ENCODE data around the gene ENTPD7. TPM values are rescaled to one million over a fixed set of nuclear protein-coding genes. Genes with fewer than 3 reads are reported as not detected.

The ENTPD7 gene
- total and polyA plus RNA-seq, 7 experiments from 2014 or later: 0.47 to 6.6 (median 3.2) TPM

- H3K4me1 Mint-ChIP-seq: peaks cover 17 to 25% (median 20%) of the 10 kb centered on the region in 7 donors
- H3K27ac ChIP-seq (ENCODE audit: low read depth, low read length): no peak overlapping the region
- DNase-seq (no peak), ATAC-seq (no peak)
- H3K27ac Mint-ChIP-seq: no peak overlapping the region
- no peaks in the 10 kb centered on the region for H3K9me3 Mint-ChIP-seq
- CTCF ChIA-PET: no interaction called here
- POLR2A ChIA-PET: no interaction called here
- H3K36me3 ChIP-seq (ENCODE audit: control insufficient read depth in 2 of 3, insufficient read depth in 3 of 3, low read length in 3 of 3): no peaks in the 10 kb centered on the region
- no peaks in the 10 kb centered on the region for H3K36me3 Mint-ChIP-seq
- no peaks in the 10 kb centered on the region for H3K27me3 ChIP-seq (ENCODE audit: control insufficient read depth in 2 of 2, insufficient read depth in 2 of 2, low read length in 2 of 2)
- H3K4me3 ChIP-seq (ENCODE audit: low read length): no peak overlapping the region
- intact Hi-C loops (cut with micrococcal nuclease): loop anchor here in 1 of 2 donors (5.0 kb wide), 1 partner anchor 1209 kb away; the partner anchor contains the start of gene HPS1
- peaks cover 6 to 31% (median 21%) of the 10 kb centered on the region in 5 donors for H3K27me3 Mint-ChIP-seq
- no peaks in the 10 kb centered on the region for H3K4me1 ChIP-seq (ENCODE audit: control insufficient read depth in 2 of 2, insufficient read depth in 2 of 2, low read length in 2 of 2)
- H3K9me3 ChIP-seq (ENCODE audit: control insufficient read depth in 2 of 3, low read length in 3 of 3): no peaks in the 10 kb centered on the region
- peak overlapping the region in 1 of 10 donors; percentile 50 for H3K4me3 Mint-ChIP-seq
Observed at GRCh38 chr10:99656199-99657064, 2.9 kb upstream of the ENTPD7 start.

DNA sequence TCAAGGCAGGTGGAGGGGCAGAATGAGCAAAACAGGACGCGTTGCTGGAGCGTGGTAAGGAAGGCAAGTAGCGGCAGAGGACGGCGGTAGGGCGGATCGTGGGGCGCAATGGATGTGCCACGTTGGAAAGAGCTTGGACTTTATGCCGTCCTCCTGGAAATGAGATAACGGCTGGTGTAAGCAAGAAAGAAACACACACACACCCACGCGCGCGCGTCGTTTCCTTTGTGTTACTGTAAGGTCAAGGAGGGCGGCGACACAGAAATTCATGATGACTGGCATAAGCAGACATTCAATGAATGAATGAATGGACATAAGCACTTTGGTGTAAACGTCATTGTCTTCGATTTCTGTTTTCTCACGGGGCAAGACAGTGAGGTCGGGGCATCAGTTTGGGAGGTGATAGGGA, 683 bp upstream of the ENTPD7 start:
- Mint-ChIP-seq H3K27me3 (peaks cover 0 to 28% (median 17%) of the 10 kb centered on the region in 5 donors), H3K4me1 (peaks cover 17 to 32% (median 20%) of the 10 kb centered on the region in 7 donors), H3K9me3 (no peaks in the 10 kb centered on the region), H3K4me3 (peak overlapping the region; percentile 80 to 95 (median 92)), H3K36me3 (peaks cover 0 to 6% (median under 1%) of the 10 kb centered on the region in 5 donors), H3K27ac (peak overlapping the region; percentile 5 to 88 (median 73))
- H3K27ac ChIP-seq (ENCODE audit: low read depth, low read length): peak overlapping the region; percentile 69
- no peaks in the 10 kb centered on the region for H3K9me3 ChIP-seq (ENCODE audit: control insufficient read depth in 2 of 3, low read length in 3 of 3)
- peak in 5 of 9 donors; percentile 3 to 65 (median 9) for DNase-seq
- intact Hi-C loops (cut with micrococcal nuclease): loop anchor here (1.0 to 5.0 kb wide), 5 partner anchors 38 to 1211 kb away; partner anchors contain the start of genes COX15 (in 2 of the 2), CUTC (in 2 of the 2), GOT1 (in 2 of the 2) and SLC25A28 (in 2 of the 2)
- ChIA-PET CTCF (interaction anchor here (1.0 to 2.0 kb wide), 2 partner anchors 37 to 41 kb away, joined by 3 to 8 read pairs; no protein-coding TSS in a partner anchor), POLR2A (interaction anchor here (0.9 to 3.6 kb wide), 3 partner anchors 37 to 40 kb away, joined by 4 to 14 read pairs (median 13); partner anchors contain the start of gene SLC25A28)
- peak overlapping the region; percentile 72 for H3K4me3 ChIP-seq (ENCODE audit: low read length)
- no peaks in the 10 kb centered on the region for H3K27me3 ChIP-seq (ENCODE audit: control insufficient read depth in 2 of 2, insufficient read depth in 2 of 2, low read length in 2 of 2)
- no peaks in the 10 kb centered on the region for H3K4me1 ChIP-seq (ENCODE audit: control insufficient read depth in 2 of 2, insufficient read depth in 2 of 2, low read length in 2 of 2)
- ATAC-seq: peak; percentile 14
- H3K36me3 ChIP-seq (ENCODE audit: control insufficient read depth in 2 of 3, insufficient read depth in 3 of 3, low read length in 3 of 3): no peaks in the 10 kb centered on the region

GRCh38 chr10:99659868-99660366, 608 bp downstream of the ENTPD7 start:
- no peaks in the 10 kb centered on the region for H3K27me3 ChIP-seq (ENCODE audit: control insufficient read depth in 2 of 2, insufficient read depth in 2 of 2, low read length in 2 of 2)
- intact Hi-C loops (cut with micrococcal nuclease): loop anchor here (1.0 to 5.0 kb wide), 5 partner anchors 40 to 1213 kb away; partner anchors contain the start of genes COX15 (in 2 of the 2), CUTC (in 2 of the 2), GOT1 (in 2 of the 2) and SLC25A28 (in 2 of the 2)
- no peaks in the 10 kb centered on the region for H3K9me3 ChIP-seq (ENCODE audit: control insufficient read depth in 2 of 3, low read length in 3 of 3)
- ATAC-seq (no peak), DNase-seq (peak in 1 of 9 donors; percentile 2)
- H3K4me3 ChIP-seq (ENCODE audit: low read length): peak overlapping the region; percentile 72
- peak overlapping the region; percentile 80 to 95 (median 92) for H3K4me3 Mint-ChIP-seq
- H3K27me3 Mint-ChIP-seq: peaks cover 0 to 25% (median 15%) of the 10 kb centered on the region in 5 donors
- H3K27ac ChIP-seq (ENCODE audit: low read depth, low read length): peak overlapping the region; percentile 69
- H3K4me1 ChIP-seq (ENCODE audit: control insufficient read depth in 2 of 2, insufficient read depth in 2 of 2, low read length in 2 of 2): no peaks in the 10 kb centered on the region
- H3K36me3 ChIP-seq (ENCODE audit: control insufficient read depth in 2 of 3, insufficient read depth in 3 of 3, low read length in 3 of 3): no peaks in the 10 kb centered on the region
- H3K9me3 Mint-ChIP-seq: no peaks in the 10 kb centered on the region
- CTCF ChIA-PET: interaction anchor here (2.0 kb wide), 1 partner anchor 42 kb away, joined by 8 read pairs; no protein-coding TSS in a partner anchor
- peak overlapping the region in 7 of 9 donors; percentile 26 to 77 (median 68) for H3K27ac Mint-ChIP-seq
- peaks cover 0 to 10% (median 1%) of the 10 kb centered on the region in 5 donors for H3K36me3 Mint-ChIP-seq
- peaks cover 17 to 32% (median 21%) of the 10 kb centered on the region in 7 donors for H3K4me1 Mint-ChIP-seq
- POLR2A ChIA-PET: interaction anchor here (0.6 to 3.6 kb wide), 3 partner anchors 38 to 161 kb away, joined by 5 to 14 read pairs (median 13); partner anchors contain the start of gene SLC25A28

DNA sequence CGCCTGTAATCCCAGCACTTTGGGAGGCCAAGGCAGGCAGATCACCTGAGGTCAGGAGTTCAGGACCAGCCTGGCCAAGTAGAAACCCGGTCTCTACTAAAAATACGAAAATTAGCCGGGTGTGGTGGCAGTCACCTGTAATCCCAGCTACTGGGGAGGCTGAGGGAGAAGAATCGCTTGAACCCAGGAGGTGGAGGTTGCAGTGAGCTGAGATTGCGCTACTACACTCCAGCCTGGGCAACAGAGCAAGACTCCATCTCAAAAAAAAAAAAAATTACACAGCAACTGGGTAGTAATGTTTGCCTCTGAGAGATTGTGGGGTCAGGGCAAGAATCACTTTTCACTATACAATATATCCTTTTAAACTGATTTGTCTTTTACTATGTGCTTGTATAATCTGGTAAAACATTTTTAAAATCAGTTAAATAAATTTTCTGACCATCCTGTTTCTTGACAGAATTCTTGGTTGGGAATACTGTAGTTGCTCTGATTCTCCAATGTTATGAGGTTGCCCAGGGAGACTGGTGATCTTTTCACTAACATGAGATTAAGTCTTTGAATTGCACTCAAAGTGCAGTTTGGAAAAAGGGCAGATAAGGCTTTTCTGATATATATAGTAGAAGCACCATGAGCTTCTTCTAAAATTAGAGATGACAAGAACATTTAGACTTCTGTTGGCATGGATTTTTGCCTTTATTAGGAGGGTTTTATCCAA, 1.5 kb downstream of the ENTPD7 start:
- peak overlapping the region in 6 of 10 donors; percentile 5 to 94 (median 62) for H3K4me3 Mint-ChIP-seq
- no peak for DNase-seq
- POLR2A ChIA-PET: interaction anchor here (2.5 to 3.6 kb wide), 2 partner anchors 39 to 40 kb away, joined by 13 to 14 read pairs; partner anchors contain the start of gene SLC25A28

GRCh38 chr10:99661377-99661763, 2.1 kb downstream of the ENTPD7 start:
- Mint-ChIP-seq H3K4me3 (no peak overlapping the region), H3K9me3 (no peaks in the 10 kb centered on the region), H3K36me3 (peaks cover 4 to 14% (median 5%) of the 10 kb centered on the region in 5 donors), H3K4me1 (peaks cover 19 to 32% (median 21%) of the 10 kb centered on the region in 7 donors), H3K27ac (no peak overlapping the region), H3K27me3 (peaks cover 0 to 16% (median 7%) of the 10 kb centered on the region in 5 donors)
- Histone ChIP-seq H3K9me3 (ENCODE audit: control insufficient read depth in 2 of 3, low read length in 3 of 3) (no peaks in the 10 kb centered on the region), H3K27ac (ENCODE audit: low read depth, low read length) (no peak overlapping the region), H3K4me3 (ENCODE audit: low read length) (no peak overlapping the region), H3K27me3 (ENCODE audit: control insufficient read depth in 2 of 2, insufficient read depth in 2 of 2, low read length in 2 of 2) (no peaks in the 10 kb centered on the region), H3K4me1 (ENCODE audit: control insufficient read depth in 2 of 2, insufficient read depth in 2 of 2, low read length in 2 of 2) (no peaks in the 10 kb centered on the region), H3K36me3 (ENCODE audit: control insufficient read depth in 2 of 3, insufficient read depth in 3 of 3, low read length in 3 of 3) (peaks cover 0 to 3% (median 0%) of the 10 kb centered on the region in 3 experiments)
- intact Hi-C loops (cut with micrococcal nuclease): no loop called here
- DNase-seq (no peak), ATAC-seq (no peak)
- ChIA-PET POLR2A (no interaction called here), CTCF (no interaction called here)

More for the DNA sequence above, 1.5 kb downstream of the ENTPD7 start:
- Mint-ChIP-seq H3K27ac (no peak overlapping the region), H3K36me3 (peaks cover 1 to 14% (median 3%) of the 10 kb centered on the region in 5 donors), H3K27me3 (peaks cover 0 to 21% (median 13%) of the 10 kb centered on the region in 5 donors), H3K9me3 (no peaks in the 10 kb centered on the region), H3K4me1 (peaks cover 18 to 32% (median 21%) of the 10 kb centered on the region in 7 donors)
- no peaks in the 10 kb centered on the region for H3K36me3 ChIP-seq (ENCODE audit: control insufficient read depth in 2 of 3, insufficient read depth in 3 of 3, low read length in 3 of 3)
- intact Hi-C loops (cut with micrococcal nuclease): no loop called here
- no peak overlapping the region for H3K27ac ChIP-seq (ENCODE audit: low read depth, low read length)
- no peaks in the 10 kb centered on the region for H3K4me1 ChIP-seq (ENCODE audit: control insufficient read depth in 2 of 2, insufficient read depth in 2 of 2, low read length in 2 of 2)
- no peak for ATAC-seq
- CTCF ChIA-PET: interaction anchor here (2.0 kb wide), 1 partner anchor 43 kb away, joined by 8 read pairs; no protein-coding TSS in a partner anchor
- H3K27me3 ChIP-seq (ENCODE audit: control insufficient read depth in 2 of 2, insufficient read depth in 2 of 2, low read length in 2 of 2): no peaks in the 10 kb centered on the region
- H3K4me3 ChIP-seq (ENCODE audit: low read length): no peak overlapping the region
- H3K9me3 ChIP-seq (ENCODE audit: control insufficient read depth in 2 of 3, low read length in 3 of 3): no peaks in the 10 kb centered on the region

Data from naive thymus-derived CD4-positive, alpha-beta T cell (primary cell).